HG03135 (cell line): ENCODE data around the gene AKR1C2.
"Not testable (repeated sequence)": the region's sequence is repeated elsewhere in the genome, so short reads cannot be mapped to it uniquely, and the experiment has no call there.

Experiments used
- ATAC-seq: cut with Tn5 transposase; IDR thresholded peaks from one replicate; pipeline ENCODE4 v1.9.1; 2021; ENCODE audit warnings: mild to moderate bottlenecking, moderate library complexity; ENCODE audit not compliant: unreplicated experiment

Gene AKR1C2

DNA sequence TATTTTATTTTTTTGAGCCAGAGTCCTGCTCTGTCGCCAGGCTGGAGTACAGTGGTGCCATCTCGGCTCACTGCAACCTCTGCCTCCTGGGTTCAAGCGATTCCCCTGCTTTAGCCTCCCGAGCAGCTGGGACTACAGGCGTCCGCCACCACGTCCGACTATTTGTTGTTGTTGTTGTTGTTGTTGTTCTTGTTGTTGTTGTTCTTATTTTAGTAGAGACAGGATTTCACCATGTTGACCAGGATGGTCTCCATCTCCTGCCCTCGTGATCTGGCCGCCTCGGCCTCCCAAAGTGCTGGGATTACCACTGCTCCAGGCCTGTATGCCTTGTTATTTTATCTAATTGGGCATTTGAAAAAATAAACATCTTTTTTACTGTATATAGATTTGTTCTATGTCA is 42.1 kb downstream of the AKR1C2 start:
- ATAC-seq, result not testable (repeated sequence)

DNA sequence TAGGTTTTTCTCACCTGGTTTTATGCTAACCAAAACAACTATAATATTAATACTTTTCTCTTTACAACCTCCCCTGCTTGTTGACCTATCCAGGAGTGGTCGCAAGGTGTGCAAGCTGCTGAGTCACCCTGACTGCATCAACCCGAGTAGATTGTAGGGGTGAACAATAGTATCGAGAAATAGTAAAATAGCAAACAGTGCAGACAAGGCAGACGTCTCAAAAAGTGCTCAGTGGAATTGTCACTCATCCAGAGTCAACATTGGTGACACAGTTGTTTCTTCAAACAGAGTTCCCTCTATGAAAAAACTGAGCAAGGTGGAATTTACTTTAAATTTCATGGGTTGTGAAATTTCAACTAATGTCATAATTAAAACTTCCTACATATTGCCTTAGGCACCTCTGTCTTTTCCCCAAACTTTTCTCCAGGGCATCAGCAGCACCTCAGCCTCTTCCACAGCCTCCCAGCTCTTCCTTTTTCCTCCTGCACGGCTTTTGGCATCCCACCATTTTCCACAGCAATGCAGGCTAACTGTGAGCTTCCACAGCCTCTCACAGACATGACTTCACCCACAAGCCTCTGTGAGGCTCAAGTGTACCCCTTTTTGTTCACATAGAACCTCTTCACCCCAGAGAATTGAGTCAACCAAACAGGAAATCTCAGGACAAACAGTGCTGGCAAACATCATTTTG is 46.6 kb downstream of the AKR1C2 start:
- not testable (repeated sequence) for ATAC-seq

DNA sequence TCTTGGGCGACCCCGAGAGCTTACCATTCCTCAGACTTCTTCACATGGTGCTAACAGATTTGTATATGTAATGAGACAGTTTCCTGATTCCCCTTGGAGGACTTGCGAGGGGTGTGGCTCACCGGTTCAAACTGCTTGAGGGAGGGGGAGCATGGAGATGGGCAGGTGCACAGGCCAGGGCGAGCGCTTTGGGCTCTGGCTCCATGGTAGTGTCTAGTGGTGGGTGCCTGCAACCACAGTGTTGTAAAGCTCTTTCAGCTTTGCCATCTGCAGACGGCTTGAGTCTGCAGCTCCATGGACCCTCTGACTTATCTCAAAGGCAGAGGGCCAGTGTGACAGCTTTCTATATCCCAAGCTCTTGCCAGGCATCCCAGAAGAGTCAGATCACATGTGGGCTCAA is 47.6 kb downstream of the AKR1C2 start:
- not testable (repeated sequence) for ATAC-seq

DNA sequence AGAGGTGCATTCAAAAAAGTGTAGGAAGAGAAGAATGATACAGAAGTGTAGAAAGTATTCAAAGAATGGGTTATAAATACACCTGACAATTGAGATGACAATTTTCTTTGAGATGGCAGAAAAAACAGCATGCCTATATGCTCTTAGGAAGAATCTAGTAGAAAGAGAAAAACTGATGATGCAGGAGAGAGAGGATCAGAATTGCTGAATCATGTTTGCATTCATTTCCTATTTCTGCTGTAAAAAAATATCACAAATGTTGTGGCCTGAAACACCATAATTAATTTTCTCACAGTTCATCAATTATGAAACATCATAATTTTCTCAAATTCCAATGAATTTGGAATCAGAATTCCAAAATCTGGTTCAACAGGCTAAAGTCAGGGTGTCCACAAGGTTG is 50.3 kb downstream of the AKR1C2 start:
- no peak for ATAC-seq

DNA sequence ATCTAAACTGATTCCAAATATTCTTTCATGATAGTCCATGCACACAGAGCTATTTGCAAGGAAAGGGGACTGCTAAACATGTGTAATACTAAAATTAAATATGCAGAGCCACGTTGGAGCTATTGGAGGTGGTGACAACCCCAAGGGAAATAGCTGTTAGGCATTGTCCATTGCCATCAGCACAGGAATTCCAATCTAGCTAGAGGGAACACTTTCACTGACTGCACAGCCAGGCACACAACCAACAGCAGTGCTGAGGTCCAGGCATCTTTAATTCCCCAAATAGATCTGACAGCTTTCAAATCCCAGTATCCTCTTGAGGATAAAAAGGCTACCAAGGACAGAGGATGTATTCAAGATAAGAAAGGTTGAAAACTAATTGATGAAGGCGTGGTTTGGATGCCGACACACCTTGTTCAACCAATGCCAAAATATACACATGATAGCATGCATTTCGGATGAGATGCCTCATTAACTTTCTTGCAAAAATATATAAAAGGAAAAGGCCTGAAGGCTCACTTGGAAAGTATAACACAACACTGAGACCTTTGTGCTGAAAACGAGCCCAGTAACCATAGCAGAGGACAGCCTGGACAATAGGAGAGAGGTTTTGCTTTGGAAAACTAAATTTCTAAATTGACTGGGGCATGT is 52.0 kb downstream of the AKR1C2 start:
- ATAC-seq, result not testable (repeated sequence)

DNA sequence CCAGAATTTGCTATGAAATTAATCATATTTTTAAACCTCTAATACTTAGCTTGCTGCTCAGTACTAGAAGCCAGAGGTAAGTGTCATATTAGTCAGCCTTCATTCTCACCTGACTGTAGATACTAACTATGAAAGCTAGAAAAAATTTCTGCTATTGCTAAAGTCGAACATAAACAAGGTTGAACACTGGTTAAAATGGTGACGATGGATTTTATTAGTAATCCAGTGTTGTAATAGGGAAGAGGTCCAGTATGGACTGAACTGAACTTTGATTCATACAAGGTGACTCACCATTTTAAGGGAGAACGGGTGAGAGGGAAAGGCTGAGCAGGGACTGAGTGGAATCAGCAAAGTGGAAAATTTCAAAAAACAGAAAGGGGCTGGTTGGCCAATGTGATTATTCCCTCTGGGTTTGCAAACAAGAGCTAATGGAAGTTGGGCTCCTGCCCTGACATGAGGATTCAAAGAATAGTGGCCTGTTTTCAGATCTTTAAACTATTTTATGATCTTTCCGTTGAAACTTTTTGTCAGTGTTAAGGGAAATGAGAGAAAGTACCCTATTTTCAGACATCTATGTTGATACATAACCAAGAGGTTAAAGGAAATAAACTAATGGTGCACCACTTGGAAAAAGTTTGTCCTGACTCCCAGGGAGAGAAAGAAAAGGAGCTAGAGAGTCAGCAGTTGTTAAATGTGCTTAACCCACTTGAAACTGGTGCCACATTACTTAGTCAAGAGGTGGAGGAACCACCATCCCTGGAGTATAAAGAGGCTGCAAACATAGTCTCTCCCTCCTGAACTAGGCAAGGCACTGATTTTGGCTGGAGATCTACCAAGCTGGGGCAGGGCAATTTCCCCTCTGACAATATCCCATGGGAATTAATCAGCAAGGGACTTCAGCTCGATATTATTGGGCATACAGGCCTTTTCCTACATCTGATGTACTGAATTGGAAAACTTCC is 55.7 kb downstream of the AKR1C2 start:
- no peak for ATAC-seq

DNA sequence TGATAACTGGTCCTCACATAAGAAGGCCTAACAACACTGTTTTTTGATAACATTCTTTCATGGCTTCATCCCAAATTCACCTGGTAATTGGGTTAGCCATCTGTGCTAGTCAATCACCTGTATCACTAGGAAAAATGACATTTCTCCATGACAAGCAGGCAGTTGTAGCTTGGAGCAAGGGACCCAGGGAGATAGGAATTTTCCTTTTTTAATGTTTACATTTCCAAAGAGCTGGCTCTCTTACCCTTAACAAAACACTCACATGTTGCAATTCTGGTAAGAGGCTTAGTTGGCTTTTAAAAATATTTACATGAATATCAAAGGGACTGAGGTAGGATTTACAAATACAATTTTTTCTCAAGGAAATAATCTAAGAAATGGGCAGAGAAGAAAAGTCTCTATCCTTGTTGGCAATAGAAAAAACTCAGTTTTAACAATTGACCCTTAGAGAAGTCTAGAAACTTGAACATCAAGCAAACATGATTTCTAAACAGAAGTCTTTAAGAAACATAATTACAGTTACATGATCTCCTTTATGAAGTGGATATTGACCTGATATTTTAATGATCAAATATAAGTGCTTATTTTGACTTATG is 56.5 kb downstream of the AKR1C2 start:
- ATAC-seq, result no peak

DNA sequence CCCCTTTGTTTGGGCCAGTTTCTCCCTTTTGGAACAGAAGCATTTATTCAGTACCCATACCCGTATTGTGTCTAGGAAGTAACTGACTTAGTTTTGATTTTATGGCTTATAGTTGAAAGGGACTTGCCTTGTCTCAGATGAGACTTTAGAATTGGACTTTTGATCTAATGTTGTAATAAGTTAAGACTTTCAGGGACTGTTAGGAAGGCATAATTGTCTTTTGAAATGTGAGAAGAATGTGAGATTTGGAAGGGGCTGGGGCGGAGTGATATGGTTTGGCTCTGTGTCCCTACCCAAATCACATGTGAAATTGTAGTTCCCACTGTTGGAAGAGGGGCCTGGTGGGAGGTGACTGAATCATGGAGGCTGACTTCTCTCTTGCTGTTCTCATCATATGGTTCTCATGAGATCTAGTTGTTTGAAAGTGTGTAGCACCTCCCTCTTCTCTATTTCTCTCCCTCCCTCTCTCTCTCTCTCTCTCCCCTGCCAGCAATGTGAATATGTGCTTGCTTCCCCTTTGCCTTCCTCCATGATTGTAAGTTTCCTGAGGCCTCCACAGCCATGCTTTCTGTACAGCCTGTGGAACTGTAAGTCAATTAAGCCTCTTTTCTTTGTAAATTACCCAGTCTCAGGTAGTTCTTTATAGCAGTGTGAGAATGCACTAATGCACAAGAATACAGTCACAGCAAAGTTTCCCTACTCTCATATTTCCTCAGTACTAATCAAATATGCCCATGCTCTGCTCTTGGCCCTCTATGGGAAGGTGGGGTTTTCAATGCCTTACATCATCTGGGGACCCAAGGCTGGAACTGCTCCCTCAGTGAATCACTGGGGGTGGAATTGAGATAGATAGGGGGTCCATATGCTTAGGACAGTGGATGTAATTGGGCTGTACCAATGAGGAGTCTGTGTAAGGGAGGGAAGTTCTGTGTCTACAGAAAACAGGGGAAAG is 57.6 kb downstream of the AKR1C2 start:
- no peak for ATAC-seq

DNA sequence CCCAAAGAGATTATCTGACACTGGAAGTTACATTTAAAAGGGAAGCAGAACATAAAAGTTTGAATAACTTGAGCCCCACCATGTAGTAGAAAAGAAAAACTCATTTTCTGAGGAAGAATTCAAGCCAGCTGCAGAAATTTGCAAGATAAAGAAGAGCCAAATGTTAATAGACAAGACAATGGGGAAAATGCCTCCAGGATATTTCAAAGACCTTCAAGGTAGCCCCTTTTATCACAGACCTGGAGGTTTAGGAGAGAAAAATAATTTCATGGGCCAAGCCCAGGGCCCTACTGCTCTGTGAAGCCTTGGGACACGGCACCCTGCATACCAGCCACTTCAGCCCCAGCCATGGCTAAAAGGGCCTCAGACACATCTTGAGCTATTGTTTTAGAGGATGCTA is 58.8 kb downstream of the AKR1C2 start:
- ATAC-seq, result no peak

DNA sequence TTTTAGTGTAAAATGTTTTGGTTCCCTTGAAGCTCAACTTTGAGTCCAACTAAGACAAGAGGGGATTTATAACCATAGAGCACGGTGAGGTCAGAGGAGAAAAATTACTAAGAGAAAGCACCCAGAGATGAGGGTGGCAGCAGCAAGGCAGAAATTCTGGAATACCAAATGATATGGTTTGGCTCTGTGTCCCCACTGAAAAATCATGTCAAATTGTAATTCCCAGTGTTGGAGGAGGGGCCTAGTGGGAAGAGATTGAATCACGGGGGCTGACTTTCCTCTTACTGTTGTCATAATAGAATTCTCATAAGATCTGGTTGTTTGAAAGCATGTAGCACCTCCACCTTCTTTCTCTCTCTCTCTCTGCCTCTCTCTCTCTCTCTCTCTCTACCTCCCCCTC is 59.8 kb downstream of the AKR1C2 start:
- no peak for ATAC-seq

DNA sequence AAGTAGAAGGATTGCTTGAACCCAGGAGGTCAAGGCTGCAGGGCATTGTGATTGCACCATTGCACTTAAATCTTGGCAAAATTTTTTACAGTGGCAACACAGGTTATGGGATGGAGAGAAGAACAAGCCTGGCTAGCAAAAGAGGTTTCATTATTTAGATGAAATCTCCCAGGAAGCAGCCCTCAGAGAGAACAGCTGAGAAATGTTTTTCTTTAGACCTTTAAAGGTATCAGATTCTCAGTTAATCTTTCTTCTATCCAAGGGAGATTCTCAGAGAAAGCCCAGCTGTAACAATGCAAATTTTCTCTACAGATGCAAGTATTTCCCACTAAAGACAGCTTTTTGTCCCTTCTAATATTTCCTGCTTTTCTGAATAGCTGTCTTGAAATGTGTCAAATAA is 60.2 kb downstream of the AKR1C2 start:
- not testable (repeated sequence) for ATAC-seq

DNA sequence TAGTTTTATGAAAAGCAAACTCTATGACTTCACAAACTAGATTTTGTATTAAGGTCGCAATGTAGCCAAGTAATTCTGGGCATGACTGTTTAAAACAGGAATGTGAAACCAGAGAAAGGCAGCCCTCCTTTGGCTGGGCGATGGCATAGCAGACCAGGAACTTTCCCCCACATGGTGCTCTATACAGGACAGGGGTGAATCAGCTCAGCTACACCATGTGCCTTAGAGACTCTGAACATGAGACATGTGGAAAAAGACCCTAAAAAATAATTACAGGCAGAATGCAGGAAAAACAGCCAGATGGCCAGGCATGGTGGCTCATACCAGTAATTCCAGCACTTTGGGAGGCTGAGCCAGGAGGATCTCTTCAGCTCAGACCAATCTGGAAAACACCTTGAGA is 60.7 kb downstream of the AKR1C2 start:
- not testable (repeated sequence) for ATAC-seq

DNA sequence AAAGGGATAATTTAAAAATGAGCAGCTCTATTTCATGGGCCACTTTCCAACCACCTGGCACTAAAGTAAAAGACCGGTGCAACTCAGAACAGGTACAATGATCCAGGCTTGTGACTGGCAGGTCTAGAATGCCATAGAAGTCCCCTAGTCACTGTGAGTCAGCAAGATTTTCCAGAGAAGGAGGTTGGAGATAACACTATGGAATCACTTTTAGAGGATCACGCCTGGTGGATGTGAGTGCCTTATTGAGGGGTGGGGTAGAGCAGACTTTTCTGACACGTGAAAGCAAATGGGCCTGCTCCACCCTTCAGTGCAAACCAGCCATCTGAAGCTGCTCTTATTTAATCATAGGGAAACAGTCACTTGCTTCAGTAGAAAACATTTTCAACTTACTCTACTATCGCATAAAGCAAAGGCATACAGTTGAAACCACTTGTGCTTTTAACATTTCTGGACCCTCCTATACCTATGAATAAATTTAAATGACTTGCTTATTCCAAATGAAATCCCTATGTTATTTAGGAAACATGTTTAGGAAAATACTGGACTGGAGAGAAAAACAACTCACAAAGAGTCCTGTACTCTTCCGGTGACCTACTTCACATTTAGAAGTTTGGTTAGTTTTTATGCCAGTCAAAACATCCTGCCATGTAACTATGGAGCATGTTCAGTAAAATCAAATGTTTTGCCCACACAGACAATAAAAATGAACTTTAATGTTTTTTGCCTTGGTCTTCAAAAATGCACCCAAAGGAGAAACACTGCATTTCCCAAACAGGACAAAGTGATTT is 61.9 kb downstream of the AKR1C2 start:
- ATAC-seq, result no peak

DNA sequence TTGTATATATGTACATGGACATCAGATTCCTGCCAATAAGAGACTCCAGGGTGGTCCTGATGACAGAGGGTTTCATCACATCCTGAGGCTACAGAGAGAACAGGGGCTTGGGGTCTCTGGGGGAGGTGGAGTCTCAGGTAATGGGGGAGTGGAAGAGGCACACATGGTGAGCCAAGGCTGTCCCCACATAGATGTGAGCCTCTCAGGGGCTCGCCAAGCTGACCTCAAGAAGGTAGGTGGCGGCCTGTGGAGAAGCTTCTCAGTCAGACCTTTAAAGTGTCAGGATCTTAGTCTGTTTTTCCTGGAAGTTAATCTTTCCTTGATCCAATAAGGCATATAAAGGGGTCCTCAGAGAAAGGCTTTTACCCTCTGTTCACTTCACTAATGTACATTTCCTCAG is 62.7 kb downstream of the AKR1C2 start:
- not testable (repeated sequence) for ATAC-seq

DNA sequence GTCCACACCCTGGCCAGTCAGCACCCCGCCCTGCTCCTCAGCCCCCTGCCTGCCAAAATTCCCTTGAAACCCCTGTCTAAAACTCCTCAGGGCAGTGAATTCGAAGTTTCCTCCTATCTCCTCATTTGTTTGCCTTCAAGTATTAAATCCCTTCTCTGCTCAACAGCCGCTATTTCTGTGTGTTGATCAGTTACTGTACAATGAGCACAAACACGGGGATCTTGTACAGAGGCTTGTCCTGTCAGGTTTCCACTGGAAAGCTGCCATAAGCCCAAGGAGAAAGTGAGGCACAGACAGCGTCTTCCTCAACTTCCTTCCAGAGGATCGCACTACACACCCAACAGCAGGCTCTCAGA is 63.6 kb downstream of the AKR1C2 start:
- not testable (repeated sequence) for ATAC-seq

DNA sequence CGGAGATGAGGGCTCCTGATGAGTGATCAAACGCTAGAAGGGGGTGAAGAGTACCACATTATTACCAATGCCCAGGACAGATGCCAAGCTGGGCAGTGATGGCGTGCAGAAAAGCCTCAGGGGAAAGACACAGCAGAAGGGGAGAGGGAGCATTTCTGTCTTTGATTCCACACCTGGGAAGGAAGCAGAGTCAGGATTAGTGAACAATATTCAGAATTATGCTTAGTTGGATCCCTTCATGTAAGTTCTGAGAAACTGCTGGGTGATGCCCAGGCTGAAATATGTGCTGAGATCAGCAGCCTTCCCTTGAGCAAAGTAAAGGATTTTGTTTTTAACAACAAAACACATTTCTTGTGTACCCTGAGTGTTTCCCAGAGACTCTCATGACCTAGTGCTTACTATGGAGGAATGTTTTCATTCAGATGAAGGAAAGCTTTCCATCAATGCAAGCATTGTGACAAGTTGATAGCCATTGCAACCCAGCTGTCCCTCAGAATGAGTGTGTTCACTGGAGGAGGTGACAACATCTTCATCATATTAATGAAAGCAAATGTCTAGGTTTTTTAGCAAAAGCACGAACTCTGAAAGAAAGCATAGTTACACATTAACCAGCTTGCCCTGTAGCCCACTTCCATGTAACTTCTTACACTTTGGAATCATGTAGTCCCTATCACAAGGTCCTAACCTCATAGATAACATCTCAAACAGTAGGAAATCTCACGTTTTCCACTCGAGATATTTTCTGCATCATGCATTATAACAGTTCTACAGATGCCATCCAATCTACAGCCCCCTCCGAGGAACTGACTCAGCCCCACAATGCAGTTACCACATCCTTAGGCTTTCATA is 64.2 kb downstream of the AKR1C2 start:
- no peak for ATAC-seq
